Measurements from ENCODE around the gene SNAPC4. TPM values are rescaled to one million over a fixed set of nuclear protein-coding genes. Genes with fewer than 3 reads are reported as not detected.

The SNAPC4 gene
- polyA plus RNA-seq, 3 donors: 4.3 to 6.7 (median 4.9) TPM

- 65 to 81% (median 66%) methylated on average over 4 of the region's 4 CpGs for WGBS, 3 donors
Observed at GRCh38 chr9:136396219-136396515, 3.8 kb downstream of the SNAPC4 start.

GRCh38 chr9:136395345-136396218, 4.4 kb downstream of the SNAPC4 start:
- H3K27ac ChIP-seq (ENCODE audit: low read depth, low read length): no peak overlapping the region
- WGBS, 3 donors: 86 to 94% (median 88%) methylated on average over 24 to 26 of the region's 26 CpGs

More at GRCh38 chr9:136396219-136396515, 3.8 kb downstream of the SNAPC4 start:
- H3K27ac ChIP-seq (ENCODE audit: low read depth, low read length): no peak overlapping the region

GRCh38 chr9:136395020-136395340, 5.0 kb downstream of the SNAPC4 start:
- H3K27ac ChIP-seq (ENCODE audit: low read depth, low read length): no peak overlapping the region
- WGBS, 3 donors: 83 to 89% (median 87%) methylated on average over 13 of the region's 13 CpGs

- 80 to 94% (median 81%) methylated on average over 21 of the region's 21 CpGs for WGBS, 3 donors
- no peak overlapping the region for H3K27ac ChIP-seq (ENCODE audit: low read depth, low read length)
Observed at GRCh38 chr9:136394312-136395019, 5.5 kb downstream of the SNAPC4 start.

GRCh38 chr9:136393531-136393930, 6.4 kb downstream of the SNAPC4 start:
- no peak overlapping the region for H3K27ac ChIP-seq (ENCODE audit: low read depth, low read length)
- WGBS, 3 donors: 82 to 91% (median 89%) methylated on average over 17 of the region's 17 CpGs

GRCh38 chr9:136392538-136393449, 7.2 kb downstream of the SNAPC4 start:
- WGBS, 3 donors: 78 to 90% (median 82%) methylated on average over 19 to 21 of the region's 21 CpGs
- H3K27ac ChIP-seq (ENCODE audit: low read depth, low read length): no peak overlapping the region

- no peak overlapping the region for H3K27ac ChIP-seq (ENCODE audit: low read depth, low read length)
- 80 to 91% (median 85%) methylated on average over 24 to 28 of the region's 28 CpGs for WGBS, 3 donors
Observed at GRCh38 chr9:136391737-136392537, 8.0 kb downstream of the SNAPC4 start.

- H3K27ac ChIP-seq (ENCODE audit: low read depth, low read length): no peak overlapping the region
- 77 to 88% (median 82%) methylated on average over 14 of the region's 14 CpGs for WGBS, 3 donors
Observed at GRCh38 chr9:136389396-136389795, 10.6 kb downstream of the SNAPC4 start.

- WGBS, 3 donors: 96 to 98% (median 97%) methylated on average over 17 to 19 of the region's 19 CpGs
- H3K27ac ChIP-seq (ENCODE audit: low read depth, low read length): no peak overlapping the region
Observed at GRCh38 chr9:136387217-136387616, 12.8 kb downstream of the SNAPC4 start.

- H3K27ac ChIP-seq (ENCODE audit: low read depth, low read length): no peak overlapping the region
- WGBS, 3 donors: 83 to 96% (median 84%) methylated on average over 13 of the region's 13 CpGs
Observed at GRCh38 chr9:136386018-136386417, 14.0 kb downstream of the SNAPC4 start.

- no peak overlapping the region for H3K27ac ChIP-seq (ENCODE audit: low read depth, low read length)
- 86 to 91% (median 89%) methylated on average over 11 of the region's 11 CpGs for WGBS, 3 donors
Observed at GRCh38 chr9:136385015-136385414, 15.0 kb downstream of the SNAPC4 start.

GRCh38 chr9:136383436-136383835, 16.5 kb downstream of the SNAPC4 start:
- 94 to 98% (median 96%) methylated on average over 19 to 20 of the region's 20 CpGs for WGBS, 3 donors
- no peak overlapping the region for H3K27ac ChIP-seq (ENCODE audit: low read depth, low read length)

GRCh38 chr9:136381966-136382513, 17.9 kb downstream of the SNAPC4 start:
- whole genome bisulfite sequencing, 3 donors: 91 to 95% (median 93%) methylated on average over 25 of the region's 25 CpGs
- no peak overlapping the region for H3K27ac ChIP-seq (ENCODE audit: low read depth, low read length)

- 75 to 86% (median 85%) methylated on average over 9 of the region's 9 CpGs for whole genome bisulfite sequencing, 3 donors
- no peak overlapping the region for H3K27ac ChIP-seq (ENCODE audit: low read depth, low read length)
Observed at GRCh38 chr9:136381311-136381710, 18.7 kb downstream of the SNAPC4 start.

GRCh38 chr9:136380381-136380780, 19.6 kb downstream of the SNAPC4 start:
- H3K27ac ChIP-seq (ENCODE audit: low read depth, low read length): no peak overlapping the region
- 93 to 95% (median 94%) methylated on average over 17 of the region's 17 CpGs for WGBS, 3 donors

GRCh38 chr9:136379891-136380290, 20.1 kb downstream of the SNAPC4 start:
- WGBS, 3 donors: 80 to 93% (median 88%) methylated on average over 6 to 11 of the region's 11 CpGs
- no peak overlapping the region for H3K27ac ChIP-seq (ENCODE audit: low read depth, low read length)

- WGBS, 3 donors: 91 to 96% (median 95%) methylated on average over 11 of the region's 11 CpGs
- no peak overlapping the region for H3K27ac ChIP-seq (ENCODE audit: low read depth, low read length)
Observed at GRCh38 chr9:136379401-136379800, 20.6 kb downstream of the SNAPC4 start.

GRCh38 chr9:136379003-136379287, 21.0 kb downstream of the SNAPC4 start:
- WGBS, 3 donors: 83 to 91% (median 89%) methylated on average over 8 to 18 of the region's 18 CpGs
- H3K27ac ChIP-seq (ENCODE audit: low read depth, low read length): no peak overlapping the region

Measured in adipose tissue (tissue), 3 donors.